NCI-H510A treated with DMSO at 0.1 percent for 48 hours (cell line): Measurements from ENCODE around the gene TIMM17A.

ENCODE experiments used
- DNase-seq: peaks from one replicate; lab custom pipeline; 2025; lab: John Stamatoyannopoulos, UW

TIMM17A gene

DNA sequence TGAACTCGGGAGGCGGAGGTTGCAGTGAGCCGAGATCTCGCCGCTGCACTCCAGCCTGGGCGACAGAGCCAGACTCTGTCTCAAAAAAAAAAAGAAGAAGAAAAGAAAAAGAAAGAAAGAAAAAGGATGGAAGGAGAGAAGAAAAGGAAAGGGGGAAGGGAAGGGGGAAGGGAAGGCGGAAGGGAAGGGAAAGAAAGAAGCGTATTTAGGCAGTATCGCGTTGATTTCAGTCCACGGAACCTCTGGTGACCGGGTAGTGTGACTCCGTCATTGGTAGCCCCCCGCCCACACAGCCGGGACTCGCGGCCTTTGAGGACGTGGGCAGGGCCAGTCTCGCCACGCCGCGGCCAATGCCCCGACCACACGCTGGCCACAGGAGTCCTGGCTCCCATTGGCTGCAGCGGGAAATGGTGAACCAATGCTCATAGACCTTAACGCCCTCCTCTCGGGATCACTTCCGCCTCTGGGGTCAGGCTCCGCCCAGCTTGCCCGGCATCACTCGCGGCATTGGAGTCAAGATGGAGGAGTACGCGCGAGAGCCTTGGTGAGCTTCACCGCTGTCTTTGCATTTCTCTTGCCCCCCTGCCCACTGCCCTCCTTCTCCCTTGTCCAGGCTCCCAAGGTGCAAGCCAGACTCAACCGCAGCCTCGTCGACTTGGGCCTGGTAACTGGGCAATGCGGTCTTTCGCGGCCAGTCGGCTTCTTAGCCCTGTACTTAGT lies at the start of gene TIMM17A:
TSS of gene TIMM17A (plus strand) at position 495 of the 720 bp plus-strand sequence. CDS start at position 519, 24 bp downstream.
- peak; percentile 94 for DNase-seq

GRCh38 chr1:201906336-201906735 lies 49.0 kb upstream of the TIMM17A start:
- no peak for DNase-seq

- DNase-seq = no peak
These were observed 47.7 kb upstream of the TIMM17A start for GRCh38 chr1:201907621-201908020.

DNA sequence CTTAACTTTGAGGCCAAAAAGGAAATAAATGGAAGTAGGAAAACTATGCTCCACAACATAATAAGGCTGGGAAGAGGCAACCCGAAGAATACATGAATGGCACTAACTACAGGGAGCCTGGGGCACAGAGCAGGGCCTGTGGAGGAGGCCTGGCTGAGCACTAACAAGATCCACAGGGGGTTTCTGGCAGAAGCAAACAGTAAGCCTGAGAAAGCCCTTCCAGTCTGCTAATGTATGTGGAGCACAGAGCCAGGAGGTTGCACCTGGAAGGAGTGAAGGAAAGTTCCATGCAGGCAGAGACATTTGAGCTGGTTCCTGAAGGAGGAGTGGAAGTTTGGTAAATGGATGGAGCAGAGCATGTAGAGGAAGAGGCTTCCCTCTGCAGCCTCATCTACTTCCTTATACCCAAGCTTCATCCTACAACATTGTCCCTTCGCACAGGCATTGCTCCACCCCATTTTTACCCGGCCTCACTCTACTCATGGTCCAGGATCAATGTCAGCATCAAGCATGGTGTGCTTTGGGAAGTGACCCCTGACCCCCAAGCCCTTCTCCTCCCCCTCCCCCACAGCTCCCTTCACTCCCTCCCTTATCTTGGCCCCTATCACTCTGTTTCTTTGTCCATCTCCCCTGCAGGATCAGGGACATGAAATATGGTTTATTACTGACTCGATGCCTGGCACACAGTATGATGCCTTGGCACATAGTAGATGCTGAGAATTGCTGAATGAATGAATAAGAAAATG lies 43.3 kb upstream of the TIMM17A start:
- no peak for DNase-seq

- no peak for DNase-seq
These were observed 42.5 kb upstream of the TIMM17A start for GRCh38 chr1:201912832-201913231.

DNA sequence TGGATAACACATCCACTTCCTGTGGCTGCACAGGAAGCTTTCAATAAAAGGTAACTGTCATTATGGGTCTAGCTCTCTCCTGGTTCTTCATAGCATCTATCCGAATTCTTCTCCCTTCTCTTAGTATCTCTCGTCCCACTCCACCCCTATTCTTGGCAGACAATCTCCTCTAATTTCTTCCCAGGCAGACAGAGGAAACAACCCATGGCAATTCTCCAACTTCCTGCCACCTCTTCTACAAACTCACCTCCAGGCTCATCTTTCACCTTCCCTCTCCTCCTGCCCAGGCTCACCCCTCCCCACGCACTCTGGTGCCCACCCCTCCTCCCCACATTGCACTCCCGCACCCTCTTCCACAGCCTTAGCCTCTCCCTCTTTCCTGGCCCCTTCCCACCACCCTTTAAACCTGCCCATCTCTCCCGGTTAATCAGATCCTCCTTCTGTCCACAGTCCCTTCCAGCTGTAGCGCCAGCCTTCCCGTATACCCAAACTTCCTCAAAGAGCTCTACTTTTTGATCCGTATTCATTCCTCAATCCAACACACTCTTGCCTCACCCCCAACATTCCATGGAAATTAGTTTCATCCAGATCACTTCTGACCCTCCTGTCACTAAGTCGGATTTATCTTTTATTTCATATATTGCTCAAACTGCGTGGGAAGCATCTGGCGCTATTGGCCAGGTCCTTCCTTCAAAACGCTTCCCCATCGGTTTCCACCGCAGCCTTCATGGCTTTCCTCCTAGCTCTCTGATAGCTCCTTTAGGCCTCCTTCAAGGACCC lies 40.7 kb upstream of the TIMM17A start:
- no peak for DNase-seq

DNA sequence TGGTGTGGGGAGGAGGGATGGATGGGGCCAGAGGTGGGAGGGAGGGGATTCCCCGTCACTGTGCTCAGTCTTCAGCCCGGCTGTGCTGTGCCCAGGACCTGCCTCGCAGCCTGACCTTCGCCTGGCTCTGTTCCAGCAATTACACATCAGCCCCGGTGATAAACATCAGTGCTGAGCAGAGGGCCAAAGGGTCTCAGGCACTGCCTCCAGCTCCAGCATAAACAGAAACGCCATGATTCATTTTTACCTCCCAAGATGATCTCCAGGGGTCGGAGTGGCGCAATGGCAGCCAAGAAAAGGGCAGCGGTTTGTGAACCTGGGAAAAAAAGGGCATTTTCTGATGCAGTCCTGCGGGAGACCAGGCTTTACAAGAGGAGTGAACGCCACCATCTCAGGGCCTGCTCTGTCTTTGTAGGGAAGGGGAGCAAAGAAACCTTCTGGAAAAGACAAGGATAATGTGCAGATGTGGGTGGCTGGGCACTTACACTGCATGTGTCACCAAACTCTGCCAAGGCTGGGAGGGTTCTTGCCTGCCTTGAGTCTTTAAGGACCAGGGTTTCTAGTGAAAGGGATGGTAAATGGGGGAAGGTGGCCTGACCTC lies 38.6 kb upstream of the TIMM17A start:
- no peak for DNase-seq

DNA sequence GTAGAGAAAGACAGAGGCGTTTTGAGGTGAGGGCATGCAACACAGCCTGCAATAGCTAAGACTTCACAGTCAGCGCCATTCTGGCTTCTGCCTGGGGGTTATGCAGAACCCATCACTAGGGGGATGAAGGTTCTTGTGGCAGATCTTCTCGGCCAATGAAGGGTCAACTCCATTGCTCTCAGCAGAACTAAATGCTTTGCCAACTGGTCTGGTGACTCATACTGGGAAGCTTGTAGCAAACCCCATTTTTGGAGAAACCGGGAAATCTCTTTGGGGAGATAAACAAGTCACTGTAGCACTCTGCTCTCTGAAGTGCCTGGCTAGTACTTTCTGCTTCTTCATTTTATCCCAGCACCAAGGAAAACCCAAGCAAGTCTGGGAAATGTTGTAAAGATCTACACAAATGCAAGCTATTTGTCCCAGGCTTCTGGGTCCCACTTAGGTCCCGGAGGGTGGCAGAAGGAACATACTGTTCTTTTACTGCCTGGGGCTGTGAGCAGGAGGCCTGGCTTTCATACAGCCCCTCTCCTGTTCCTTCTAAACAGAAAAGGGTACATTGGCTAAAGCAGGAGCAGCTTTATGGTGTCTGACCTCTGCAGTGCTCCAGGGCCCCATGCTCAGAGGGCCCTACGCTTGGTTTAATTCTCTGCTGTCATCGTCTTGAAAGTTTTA lies 37.8 kb upstream of the TIMM17A start:
- DNase-seq = no peak

GRCh38 chr1:201918343-201918742 lies 37.0 kb upstream of the TIMM17A start:
- no peak for DNase-seq

DNA sequence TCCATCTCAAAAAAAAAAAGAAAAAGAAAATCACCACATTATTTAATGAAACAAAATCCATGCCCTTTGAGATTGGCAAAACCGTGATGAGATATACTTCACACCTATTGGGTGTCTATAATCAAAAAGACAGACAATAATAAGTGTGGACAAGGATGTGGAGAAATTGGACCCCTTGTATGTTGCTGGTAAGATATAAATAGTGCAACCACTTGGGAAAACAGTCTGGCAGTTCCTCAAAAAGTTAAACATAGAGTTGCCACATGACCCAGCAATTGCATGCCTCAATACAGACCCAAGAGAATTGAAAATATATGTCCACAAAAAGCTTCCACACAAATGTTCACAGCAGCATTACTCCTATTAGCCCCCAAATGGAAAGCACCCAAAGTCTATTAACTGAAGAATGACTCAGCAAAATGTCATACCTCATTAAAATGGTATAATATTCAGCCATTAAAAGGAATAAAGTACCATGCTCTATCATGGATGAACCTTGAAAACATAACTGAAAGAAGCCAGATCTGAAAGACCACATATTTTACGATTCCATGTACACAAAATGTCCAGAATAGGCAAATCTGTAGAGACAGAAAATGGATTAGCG lies 33.2 kb upstream of the TIMM17A start:
- no peak for DNase-seq

DNA sequence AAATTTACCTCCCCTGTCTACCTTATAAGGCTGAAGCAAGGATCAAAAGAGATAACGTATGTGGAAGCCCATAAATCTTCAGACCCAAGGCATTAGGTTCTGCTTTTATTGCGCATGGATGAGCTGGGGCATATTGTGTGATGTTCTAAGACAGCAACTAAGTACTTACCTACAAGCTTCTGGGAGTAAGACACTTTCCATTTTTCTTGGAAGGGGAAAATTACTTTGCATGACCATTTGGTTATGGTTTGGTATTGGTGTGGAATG lies 30.1 kb upstream of the TIMM17A start:
- DNase-seq = no peak

DNA sequence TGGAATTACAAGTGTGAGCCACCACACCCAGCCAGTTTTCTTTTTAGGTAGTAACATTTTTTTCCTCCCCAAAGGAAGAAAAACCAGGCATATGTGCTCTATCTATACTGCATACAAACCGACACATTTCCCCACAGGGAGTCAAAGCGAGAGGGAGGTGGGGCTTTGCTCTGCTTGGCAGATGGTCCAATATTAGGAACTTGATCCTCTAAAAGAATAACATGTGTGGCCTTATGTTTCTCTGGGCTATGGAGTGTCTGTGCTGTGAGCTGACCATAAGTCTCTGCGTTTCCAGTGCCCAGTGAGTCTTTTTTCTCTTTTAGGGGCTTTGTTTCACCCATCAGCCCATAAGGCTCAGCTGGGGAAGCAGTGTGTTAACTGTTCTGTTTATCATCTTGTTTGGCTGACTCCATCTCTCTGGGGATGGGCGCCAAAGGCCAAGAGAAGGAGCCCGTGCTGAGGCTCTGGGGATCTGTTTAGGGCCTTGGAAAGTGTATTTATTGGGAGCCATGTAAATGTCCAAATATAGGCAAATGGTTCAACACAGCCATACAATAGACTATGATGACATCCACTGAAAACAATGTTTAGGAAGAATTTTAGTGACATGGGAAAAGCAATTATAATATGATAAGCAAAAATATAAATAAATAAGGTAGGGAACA lies 29.2 kb upstream of the TIMM17A start:
- no peak for DNase-seq

DNA sequence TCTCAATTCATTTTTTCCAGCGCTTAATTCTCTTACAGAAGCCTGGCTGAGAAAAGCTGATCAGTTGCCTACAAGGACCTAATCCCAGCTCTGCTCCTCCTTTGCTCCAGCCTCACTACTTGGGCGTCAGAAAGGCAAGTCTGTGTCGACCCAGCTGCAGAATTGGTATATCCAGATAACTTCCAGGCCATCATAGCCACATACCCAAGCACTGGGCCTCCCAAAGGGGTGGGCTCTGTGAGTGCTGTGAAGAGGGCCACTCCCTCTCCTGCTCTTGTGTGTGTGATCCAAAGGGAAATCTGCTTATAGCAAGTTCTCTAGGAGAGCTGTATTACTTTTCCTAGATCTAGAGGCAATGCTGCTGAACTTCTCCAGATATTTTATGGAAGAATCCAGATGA lies 27.0 kb upstream of the TIMM17A start:
- DNase-seq = no peak

DNA sequence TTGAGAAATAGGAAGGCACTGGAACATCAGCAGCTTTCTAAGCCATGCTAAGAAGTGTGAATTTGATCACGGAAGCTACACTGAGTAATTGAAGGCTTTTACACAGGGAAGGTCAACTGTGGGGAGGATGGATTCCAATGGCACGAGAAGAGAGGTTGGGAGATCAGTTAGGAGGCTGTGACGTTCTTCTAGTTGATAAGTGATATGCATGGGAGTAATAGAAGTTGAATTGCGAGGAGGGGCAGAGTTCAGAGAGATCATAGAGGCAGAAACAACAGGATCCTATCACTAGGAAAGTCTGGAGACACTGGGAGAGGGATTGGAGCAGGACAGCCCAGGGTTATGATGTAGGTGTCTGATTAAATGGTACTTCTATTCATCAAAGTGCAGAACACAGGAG lies 25.2 kb upstream of the TIMM17A start:
- DNase-seq = no peak

- DNase-seq = no peak
These were observed 24.5 kb upstream of the TIMM17A start for GRCh38 chr1:201930803-201931202.

- no peak for DNase-seq
These were observed 21.4 kb upstream of the TIMM17A start for GRCh38 chr1:201933840-201934430.

GRCh38 chr1:201937624-201938213 lies 17.6 kb upstream of the TIMM17A start:
- DNase-seq = no peak

GRCh38 chr1:201938440-201939035 lies 16.8 kb upstream of the TIMM17A start:
- DNase-seq = no peak

DNA sequence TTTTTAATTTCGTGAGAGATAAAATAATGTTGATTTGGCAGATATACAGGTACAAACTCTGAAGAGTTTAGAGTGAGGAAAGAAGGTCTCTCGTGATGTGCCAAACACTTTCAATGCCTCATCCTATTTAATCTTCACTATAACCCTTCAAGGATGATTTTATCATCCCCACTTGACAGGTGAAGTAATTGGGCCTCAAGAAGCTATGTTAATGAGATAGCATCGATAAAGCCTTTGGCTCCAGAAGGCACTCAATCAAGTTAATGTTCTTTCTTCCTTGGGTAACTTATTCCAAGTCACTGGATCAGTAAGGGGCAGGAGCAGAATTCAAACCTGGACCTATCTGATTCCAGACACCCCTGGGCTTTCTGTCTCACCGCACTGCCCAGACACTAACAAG lies 16.2 kb upstream of the TIMM17A start:
- no peak for DNase-seq

- DNase-seq = no peak
These were observed 15.7 kb upstream of the TIMM17A start for GRCh38 chr1:201939574-201939973.
